Osteocyte (in vitro differentiated cells): ENCODE results near the gene NPL. TPM values are rescaled to one million over a fixed set of nuclear protein-coding genes. Genes with fewer than 3 reads are reported as not detected.

Experiments used
- DNase-seq: peaks from one replicate; pipeline ENCODE4 v3.0.0; 2021; ENCODE audit warnings: mixed read lengths; ENCODE audit not compliant: unreplicated experiment; ENCODE audit errors: extremely low spot score
- H3K27ac Mint-ChIP-seq: one replicate; pipeline ENCODE4 v1.8.0; 2021; ENCODE audit warnings: mild to moderate bottlenecking, mixed read lengths; ENCODE audit not compliant: unreplicated experiment
- H3K27me3 Mint-ChIP-seq: one replicate; pipeline ENCODE4 v1.8.0; 2021; ENCODE audit warnings: mixed read lengths; ENCODE audit not compliant: unreplicated experiment
- H3K36me3 Mint-ChIP-seq: one replicate; pipeline ENCODE4 v1.8.0; 2021; ENCODE audit warnings: mixed read lengths; ENCODE audit not compliant: unreplicated experiment
- H3K4me1 Mint-ChIP-seq: one replicate; pipeline ENCODE4 v1.8.0; 2021; ENCODE audit warnings: mixed read lengths; ENCODE audit not compliant: unreplicated experiment
- H3K4me3 Mint-ChIP-seq: one replicate; pipeline ENCODE4 v1.8.0; 2021; ENCODE audit warnings: mild to moderate bottlenecking, moderate library complexity, mixed read lengths; ENCODE audit not compliant: unreplicated experiment
- H3K9me3 Mint-ChIP-seq: one replicate; pipeline ENCODE4 v1.8.0; 2021; ENCODE audit warnings: mixed read lengths; ENCODE audit not compliant: unreplicated experiment
- CTCF ChIP-seq: fragments of 200-600 bp; sonication (generic); IDR thresholded peaks from 2 replicates; pipeline ENCODE4 v1.5.0; 2021; ENCODE audit warnings: antibody characterized with exemption, mild to moderate bottlenecking, moderate library complexity
- total RNA-seq: library from RNA; stranded (reverse); gene quantifications from 2 replicates; pipeline ENCODE4 v1.2.1, GENCODE V29; 2021

NPL gene
- total RNA-seq, 1 donor from 2014 or later = 4.2 TPM

- Mint-ChIP-seq H3K4me3 (no peak overlapping the region), H3K27me3 (no peaks in the 10 kb centered on the region), H3K27ac (no peak overlapping the region), H3K36me3 (peaks cover 69% of the 10 kb centered on the region), H3K9me3 (no peaks in the 10 kb centered on the region), H3K4me1 (no peaks in the 10 kb centered on the region)
- TF ChIP-seq CTCF = no peak
- DNase-seq = no peak
Observed at GRCh38 chr1:182863940-182864339, 74.4 kb downstream of the NPL start.

- no peak overlapping the region for H3K27ac Mint-ChIP-seq
- H3K36me3 Mint-ChIP-seq = peaks cover 60% of the 10 kb centered on the region
- DNase-seq = no peak
- H3K9me3 Mint-ChIP-seq = no peaks in the 10 kb centered on the region
- TF ChIP-seq CTCF = no peak
- H3K4me3 Mint-ChIP-seq = no peak overlapping the region
- no peaks in the 10 kb centered on the region for H3K27me3 Mint-ChIP-seq
- no peaks in the 10 kb centered on the region for H3K4me1 Mint-ChIP-seq
Observed at GRCh38 chr1:182867861-182868260, 78.3 kb downstream of the NPL start.

GRCh38 chr1:182869241-182869666 lies 79.7 kb downstream of the NPL start:
- H3K4me3 Mint-ChIP-seq = no peak overlapping the region
- no peak for TF ChIP-seq CTCF
- peaks cover 68% of the 10 kb centered on the region for H3K36me3 Mint-ChIP-seq
- no peak for DNase-seq
- H3K4me1 Mint-ChIP-seq = no peaks in the 10 kb centered on the region
- no peaks in the 10 kb centered on the region for H3K9me3 Mint-ChIP-seq
- peak overlapping the region; percentile 64 for H3K27ac Mint-ChIP-seq
- H3K27me3 Mint-ChIP-seq = no peaks in the 10 kb centered on the region

GRCh38 chr1:182872881-182873280 lies 83.3 kb downstream of the NPL start:
- DNase-seq = no peak
- Mint-ChIP-seq H3K27me3 (no peaks in the 10 kb centered on the region), H3K36me3 (peaks cover 68% of the 10 kb centered on the region), H3K4me1 (no peaks in the 10 kb centered on the region), H3K27ac (no peak overlapping the region), H3K4me3 (no peak overlapping the region), H3K9me3 (no peaks in the 10 kb centered on the region)
- TF ChIP-seq CTCF = no peak

GRCh38 chr1:182875889-182876288 lies 86.3 kb downstream of the NPL start:
- Mint-ChIP-seq H3K36me3 (peaks cover 84% of the 10 kb centered on the region), H3K9me3 (no peaks in the 10 kb centered on the region), H3K27me3 (no peaks in the 10 kb centered on the region), H3K27ac (no peak overlapping the region), H3K4me1 (no peaks in the 10 kb centered on the region), H3K4me3 (no peak overlapping the region)
- no peak for DNase-seq
- TF ChIP-seq CTCF = no peak
